Omental fat pad (tissue), 4 donors: Measurements from ENCODE around the gene NBEA. TPM values are rescaled to one million over a fixed set of nuclear protein-coding genes. Genes with fewer than 3 reads are reported as not detected.

Source experiments
- ATAC-seq: fragments of 150-250 bp; one replicate; pipeline ENCODE4 v1.9.1; 2016; ENCODE audit warnings: mild to moderate bottlenecking, moderate library complexity; ENCODE audit not compliant: low FRiP score
- DNase-seq: peaks from one replicate; pipeline ENCODE4 v3.0.0-alpha.2; 2019; ENCODE audit warnings: low spot score
- CTCF ChIP-seq, 3 donors: fragments of 450-650 bp; IDR thresholded peaks; one replicate each; pipeline ENCODE4 v1.5.1; 2016 to 2017; ENCODE audit warnings: antibody characterized with exemption in 3 of 3, mild to moderate bottlenecking in 3 of 3, moderate library complexity in 2 of 3
- total RNA-seq, 4 donors: library from RNA; depleted of rRNA; stranded (reverse); fragments of >200 nt; gene quantifications; one replicate each; pipeline ENCODE4 v1.1.0, GENCODE V29; 2016

The NBEA gene
- total RNA-seq, 4 donors from 2014 or later = 4.3 to 10.7 (median 6.1) TPM

- no peak for TF ChIP-seq CTCF (IDR thresholded peaks at IDR 0.05)
- DNase-seq (no peak), ATAC-seq (no peak)
Measured at GRCh38 chr13:35266412-35266811, 324.3 kb downstream of the NBEA start.

- ATAC-seq (no peak), DNase-seq (no peak)
- no peak for TF ChIP-seq CTCF (IDR thresholded peaks at IDR 0.05)
Measured at GRCh38 chr13:35278917-35279316, 336.8 kb downstream of the NBEA start.

- DNase-seq = no peak
- TF ChIP-seq CTCF (IDR thresholded peaks at IDR 0.05) = no peak
- ATAC-seq = no peak
Measured at GRCh38 chr13:35279500-35279899, 337.4 kb downstream of the NBEA start.

GRCh38 chr13:35283856-35284255 is 341.8 kb downstream of the NBEA start:
- DNase-seq = no peak
- ATAC-seq = no peak
- no peak for TF ChIP-seq CTCF (IDR thresholded peaks at IDR 0.05)

- no peak for TF ChIP-seq CTCF (IDR thresholded peaks at IDR 0.05)
- ATAC-seq = no peak
- no peak for DNase-seq
Measured at GRCh38 chr13:35285677-35286076, 343.6 kb downstream of the NBEA start.

GRCh38 chr13:35292329-35292728 is 350.3 kb downstream of the NBEA start:
- TF ChIP-seq CTCF (IDR thresholded peaks at IDR 0.05) = no peak
- ATAC-seq (no peak), DNase-seq (no peak)

- ATAC-seq (no peak), DNase-seq (no peak)
- TF ChIP-seq CTCF (IDR thresholded peaks at IDR 0.05) = no peak
Measured at GRCh38 chr13:35293579-35294226, 351.6 kb downstream of the NBEA start.
